SW480 (cell line): Measurements from ENCODE around the gene SAMD9L.

Experiments
- DNase-seq: peaks from one replicate; pipeline ENCODE4 v3.0.0-alpha.2; 2016; ENCODE audit warnings: low spot score

SAMD9L gene

DNA sequence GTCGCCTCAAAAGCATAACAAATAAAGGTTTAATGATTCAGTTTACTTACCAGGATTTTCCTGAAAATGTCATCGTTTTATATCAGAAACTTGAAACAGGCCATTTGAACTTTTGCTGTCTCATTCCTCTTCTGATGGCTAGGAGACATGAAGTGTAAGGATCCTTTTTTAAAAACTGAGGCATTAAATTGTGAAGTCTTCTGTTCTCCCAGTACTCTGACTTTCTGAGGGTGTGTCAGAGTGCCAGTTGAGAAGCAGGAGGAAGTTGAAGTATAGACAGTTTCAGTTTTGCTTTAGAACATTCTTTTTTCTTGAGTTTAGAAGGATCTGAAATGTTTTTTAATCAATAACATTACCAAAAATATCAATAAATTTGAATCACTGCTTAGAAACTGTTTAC, at the start of gene SAMD9L:
TSS of gene SAMD9L (minus strand) at position 242 of the 400 bp plus-strand sequence. CDS start 12,414 bp downstream, outside the sequence.
- no peak for DNase-seq

GRCh38 chr7:93196336-93196735, 48.2 kb upstream of the SAMD9L start:
- DNase-seq, result no peak

DNA sequence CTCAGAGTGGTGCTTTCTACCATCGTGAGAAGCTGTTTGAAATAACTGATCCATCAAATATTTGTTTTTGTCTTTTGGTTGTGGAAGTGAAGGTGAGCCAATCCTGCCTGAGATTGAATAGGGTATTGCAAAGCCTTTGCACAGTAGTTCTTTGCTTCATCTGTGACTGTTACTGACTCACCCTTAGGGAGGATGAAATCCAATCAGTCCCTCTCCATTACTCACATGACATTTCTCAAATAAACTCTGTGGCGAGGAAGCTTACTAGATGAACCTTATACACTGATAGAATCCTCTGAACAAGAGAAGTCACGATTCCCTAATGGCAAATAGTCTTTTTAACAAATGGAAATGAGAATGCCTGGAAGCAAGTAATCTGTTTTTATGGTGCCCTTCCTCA, 46.2 kb upstream of the SAMD9L start:
- DNase-seq, result peak; percentile 17

- no peak for DNase-seq
These were observed 40.9 kb upstream of the SAMD9L start for GRCh38 chr7:93188870-93189634.

- no peak for DNase-seq
These were observed 37.3 kb upstream of the SAMD9L start for GRCh38 chr7:93185303-93186027.

GRCh38 chr7:93179173-93179572, 31.0 kb upstream of the SAMD9L start:
- no peak for DNase-seq

GRCh38 chr7:93178213-93178612, 30.0 kb upstream of the SAMD9L start:
- DNase-seq, result peak; percentile 44

GRCh38 chr7:93176992-93177580, 28.9 kb upstream of the SAMD9L start:
- no peak for DNase-seq

DNA sequence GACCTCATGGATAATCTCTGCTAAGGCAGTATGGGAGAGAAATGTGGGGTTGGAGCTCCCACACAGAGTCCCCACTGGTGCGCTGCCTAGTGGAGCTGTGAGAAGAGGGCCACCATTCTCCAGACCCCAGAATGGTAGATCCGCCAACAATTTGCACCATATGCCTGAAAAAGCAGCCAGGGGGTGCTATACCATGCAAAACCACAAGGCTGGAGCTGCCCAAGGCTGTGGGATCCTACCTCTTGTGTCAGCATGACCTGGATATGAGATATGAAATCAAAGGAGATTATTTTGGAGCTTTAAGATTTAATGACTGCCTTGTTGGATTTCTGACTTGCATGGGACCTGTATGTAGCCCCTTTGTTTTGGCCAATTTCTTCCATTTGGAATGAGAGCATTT, 27.0 kb upstream of the SAMD9L start:
- no peak for DNase-seq

DNA sequence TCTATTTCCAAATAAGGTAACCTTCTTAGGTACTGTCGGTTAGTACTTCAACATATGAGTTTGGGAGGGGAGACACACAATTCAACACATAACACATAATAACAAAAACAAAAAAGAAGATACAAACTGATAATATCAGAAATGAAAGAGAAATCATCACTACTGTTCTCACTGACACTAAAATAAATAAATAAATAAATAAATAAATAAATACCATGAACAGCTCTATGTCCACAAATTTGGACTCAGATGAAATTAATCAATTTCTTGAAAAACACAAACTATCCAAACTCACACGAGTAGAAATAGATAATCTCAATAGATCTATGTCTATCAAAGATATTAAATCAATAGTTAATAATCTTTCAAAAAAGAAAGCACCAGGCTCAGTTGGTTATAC, 24.5 kb upstream of the SAMD9L start:
- no peak for DNase-seq

DNA sequence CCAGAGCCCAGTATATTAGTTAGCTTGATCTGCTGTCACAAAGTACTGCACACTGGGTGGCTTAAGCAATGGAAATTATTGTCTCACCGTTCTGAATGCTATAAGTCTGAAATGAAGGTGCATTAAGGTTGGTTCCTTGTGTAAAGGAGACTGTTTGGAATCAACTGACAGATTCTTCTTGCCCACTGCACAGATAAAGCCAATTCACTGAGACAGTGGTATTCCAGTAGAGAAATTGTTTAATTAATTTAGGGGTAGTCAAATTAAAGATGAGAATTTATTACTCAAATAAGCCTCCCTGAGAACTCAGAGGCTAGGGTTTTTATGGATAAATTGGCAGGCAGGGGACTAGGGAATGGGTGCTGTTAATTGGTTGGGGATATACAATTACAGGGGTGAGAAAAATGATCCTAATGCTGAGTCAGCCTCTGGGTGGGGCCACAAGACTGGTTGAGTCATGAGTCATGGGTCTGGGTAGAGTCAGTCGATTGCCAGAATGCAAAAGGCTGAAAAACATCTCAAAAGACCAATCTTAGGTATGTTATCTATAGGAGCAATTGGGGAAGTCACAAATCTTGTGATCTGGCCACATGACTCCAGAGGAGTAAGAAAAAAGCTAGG, 23.5 kb upstream of the SAMD9L start:
- DNase-seq, result no peak

GRCh38 chr7:93165447-93165846, 17.3 kb upstream of the SAMD9L start:
- DNase-seq, result no peak

- DNase-seq, result no peak
These were observed 16.6 kb upstream of the SAMD9L start for GRCh38 chr7:93164766-93165165.

DNA sequence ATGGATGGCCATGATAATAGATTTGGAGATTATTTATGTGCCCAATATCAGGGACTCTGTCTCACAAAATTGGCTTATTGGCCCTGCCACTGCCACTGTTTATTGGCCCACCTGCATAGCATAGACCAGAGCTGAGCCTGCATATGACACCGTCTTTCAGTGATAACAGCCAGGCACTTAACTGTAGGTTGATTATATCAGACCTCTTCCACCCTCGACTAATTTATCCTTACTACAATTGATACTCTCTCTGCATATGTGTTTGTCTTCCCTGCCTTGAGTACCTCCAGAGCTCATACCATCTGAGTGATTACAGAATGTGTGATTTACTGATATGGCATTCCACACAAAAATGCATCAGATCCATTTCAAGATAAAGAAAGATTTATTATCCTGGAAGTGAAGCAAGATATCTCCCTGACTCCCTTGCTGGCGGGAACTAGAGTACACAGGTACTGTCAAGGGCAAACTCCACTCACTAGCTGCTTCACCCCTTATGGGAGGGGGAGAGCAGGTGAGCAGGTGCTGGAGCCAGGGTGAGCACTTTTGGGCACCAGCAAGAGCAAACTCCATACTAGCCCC, 13.1 kb upstream of the SAMD9L start:
- no peak for DNase-seq

- no peak for DNase-seq
These were observed 12.2 kb upstream of the SAMD9L start for GRCh38 chr7:93160410-93160809.

DNA sequence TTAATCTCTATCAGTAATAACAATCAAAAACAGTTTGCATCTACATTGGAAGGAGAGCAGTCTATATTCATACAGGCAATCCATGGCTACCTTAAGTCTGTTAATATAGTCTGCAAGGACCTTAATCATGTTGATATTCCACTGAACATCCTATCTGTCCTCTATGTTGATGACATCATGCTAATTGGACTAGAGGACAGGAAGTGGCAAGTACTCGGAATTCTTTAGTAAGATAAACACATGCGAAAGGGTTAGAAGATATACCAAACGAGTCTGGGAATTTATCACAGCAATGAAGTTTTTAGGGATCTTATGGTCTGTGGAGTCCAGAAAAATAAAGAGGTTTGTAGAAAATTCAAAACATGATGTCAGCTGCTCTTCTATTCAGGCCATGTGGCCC, 11.3 kb upstream of the SAMD9L start:
- DNase-seq, result no peak

- no peak for DNase-seq
These were observed 8.7 kb upstream of the SAMD9L start for GRCh38 chr7:93156884-93157283.

DNA sequence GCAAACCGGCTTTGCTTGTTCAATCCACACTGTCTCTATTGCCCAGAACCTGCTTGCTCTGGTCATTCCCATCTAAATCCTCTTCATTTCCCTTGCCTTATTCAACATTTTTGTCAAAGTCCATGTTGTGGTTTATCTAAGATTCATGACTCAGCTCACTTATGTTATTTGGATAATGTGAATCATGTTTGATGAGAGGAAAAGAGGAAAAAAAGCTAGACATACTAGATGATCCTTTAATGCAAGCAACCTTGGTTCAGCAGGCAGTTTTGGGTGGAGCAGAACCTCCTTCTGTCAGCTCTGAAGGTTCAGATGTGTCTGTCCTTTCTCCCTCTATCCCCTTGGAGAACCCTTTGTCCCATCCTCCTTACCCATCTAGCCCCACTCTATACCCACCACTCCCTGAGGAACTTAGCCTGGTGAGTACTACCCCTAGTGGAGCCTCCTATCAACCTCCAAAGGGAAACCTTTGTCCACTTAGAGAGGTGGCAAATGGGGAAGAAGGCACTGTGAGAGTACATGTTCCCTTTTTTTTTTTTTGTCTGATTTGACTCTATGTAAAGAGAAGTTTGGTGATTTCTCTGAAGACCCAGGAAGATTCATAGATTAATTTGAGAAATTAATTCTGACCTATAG, 2.1 kb upstream of the SAMD9L start:
- DNase-seq, result no peak

- DNase-seq, result no peak
These were observed 542 bp upstream of the SAMD9L start for GRCh38 chr7:93148727-93149126.

GRCh38 chr7:93147363-93147762, 822 bp downstream of the SAMD9L start:
- peak; percentile 33 for DNase-seq

DNA sequence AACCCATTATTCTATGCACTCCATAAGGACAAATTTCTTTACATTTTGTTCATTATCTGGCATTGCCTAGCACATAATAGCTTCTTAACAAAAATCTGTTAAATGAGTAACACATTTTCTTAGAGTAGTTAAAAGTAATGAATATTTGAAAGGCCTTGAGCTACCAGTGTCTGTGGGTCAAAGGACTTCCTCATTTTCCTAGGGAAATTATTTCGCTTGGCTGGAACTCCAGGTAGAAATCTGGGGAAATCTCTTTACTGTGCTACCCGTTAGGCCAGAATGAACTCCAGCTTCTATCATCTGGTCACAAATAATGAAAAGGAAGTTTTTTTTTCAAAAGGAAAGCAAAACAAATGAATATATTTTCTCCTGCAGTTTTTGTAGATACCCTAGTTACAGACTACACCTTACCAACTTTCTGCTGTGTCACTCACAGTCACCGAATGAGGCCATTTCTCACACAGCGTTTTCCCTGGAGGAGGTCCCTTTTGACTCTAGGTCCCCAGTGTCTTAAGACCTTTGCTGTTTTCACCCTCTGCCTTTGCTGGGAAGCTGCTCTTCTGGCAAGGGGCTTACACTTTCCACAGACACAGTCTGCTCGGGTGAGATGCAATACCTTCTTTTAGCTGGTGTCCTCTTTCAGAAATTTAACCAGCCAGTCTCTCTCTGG, 1.6 kb downstream of the SAMD9L start:
- DNase-seq, result no peak
